Smooth muscle cell (in vitro differentiated cells): ENCODE measurements around the gene SLBP. TPM values are rescaled to one million over a fixed set of nuclear protein-coding genes. Genes with fewer than 3 reads are reported as not detected.
"Not testable (repeated sequence)": the region's sequence is repeated elsewhere in the genome, so short reads cannot be mapped to it uniquely, and the experiment has no call there.

Experiments
- DNase-seq: peaks from one replicate; lab custom pipeline; 2025; ENCODE audit not compliant: unreplicated experiment; lab: John Stamatoyannopoulos, UW
- H2AFZ ChIP-seq: fragments of 200-600 bp; sonication (generic); 2 replicates; pipeline ENCODE4 v1.6.0; 2016; ENCODE audit warnings: antibody characterized with exemption, low read depth, mild to moderate bottlenecking
- H3F3A ChIP-seq: fragments of 200-600 bp; sonication (generic); 2 replicates; pipeline ENCODE4 v1.6.0; 2017; ENCODE audit warnings: antibody characterized with exemption, low read depth
- H3K27ac ChIP-seq: fragments of 200-600 bp; sonication (generic); 2 replicates; pipeline ENCODE4 v1.5.1; 2016; ENCODE audit warnings: low read depth, mild to moderate bottlenecking
- H3K27me3 ChIP-seq: fragments of 200-600 bp; sonication (generic); 2 replicates; pipeline ENCODE4 v1.6.1; 2016; ENCODE audit warnings: low read depth, mild to moderate bottlenecking
- H3K36me3 ChIP-seq: fragments of 200-600 bp; sonication (generic); 2 replicates; pipeline ENCODE4 v1.5.1; 2016; ENCODE audit warnings: low read depth
- H3K4me1 ChIP-seq: fragments of 200-600 bp; sonication (generic); 2 replicates; pipeline ENCODE4 v1.5.1; 2016; ENCODE audit warnings: low read depth
- H3K4me2 ChIP-seq: fragments of 200-600 bp; sonication (generic); 2 replicates; pipeline ENCODE4 v1.6.0; 2016; ENCODE audit warnings: mild to moderate bottlenecking
- H3K4me3 ChIP-seq: fragments of 200-600 bp; sonication (generic); 2 replicates; pipeline ENCODE4 v1.5.1; 2016; ENCODE audit warnings: mild to moderate bottlenecking
- H3K79me2 ChIP-seq: fragments of 200-600 bp; sonication (generic); 2 replicates; pipeline ENCODE4 v1.6.0; 2016; ENCODE audit warnings: low read depth, mild to moderate bottlenecking
- H3K9ac ChIP-seq: fragments of 200-600 bp; sonication (generic); 2 replicates; pipeline ENCODE4 v1.6.0; 2016; ENCODE audit warnings: low read depth
- H3K9me3 ChIP-seq: fragments of 200-600 bp; sonication (generic); replicated peaks from 2 replicates; pipeline ENCODE4 v1.5.1; 2016; ENCODE audit warnings: low read depth
- H4K20me1 ChIP-seq: fragments of 200-600 bp; sonication (generic); 2 replicates; pipeline ENCODE4 v1.6.0; 2016; ENCODE audit warnings: low read depth
- CTCF ChIP-seq: fragments of 200-600 bp; sonication (generic); IDR thresholded peaks from 2 replicates; pipeline ENCODE4 v1.5.1; 2017; ENCODE audit warnings: borderline replicate concordance, mild to moderate bottlenecking, antibody characterized with exemption; ENCODE audit not compliant: insufficient read depth, poor library complexity, severe bottlenecking
- WGBS: methylation state at CpG from one replicate; pipeline ENCODE4 v1.1.7; 2016; ENCODE audit warnings: low lambda C conversion rate; 5-methylcytosine and 5-hydroxymethylcytosine counted together
- polyA plus RNA-seq: library from polyadenylated mRNA; unstranded; fragments of >200 nt; fragmentation: Nextera tagmentation; extraction: Ambion mirVana; gene quantifications from 2 replicates; pipeline ENCODE4 v1.2.1, GENCODE V29; 2016
- total RNA-seq: library from RNA; depleted of rRNA; stranded (reverse); fragments of >200 nt; gene quantifications from 2 replicates; pipeline ENCODE4 v1.2.3, GENCODE V29; 2014

The SLBP gene
- total and polyA plus RNA-seq, 2 experiments from 2014 or later: 55.4 to 63.9 TPM

DNA sequence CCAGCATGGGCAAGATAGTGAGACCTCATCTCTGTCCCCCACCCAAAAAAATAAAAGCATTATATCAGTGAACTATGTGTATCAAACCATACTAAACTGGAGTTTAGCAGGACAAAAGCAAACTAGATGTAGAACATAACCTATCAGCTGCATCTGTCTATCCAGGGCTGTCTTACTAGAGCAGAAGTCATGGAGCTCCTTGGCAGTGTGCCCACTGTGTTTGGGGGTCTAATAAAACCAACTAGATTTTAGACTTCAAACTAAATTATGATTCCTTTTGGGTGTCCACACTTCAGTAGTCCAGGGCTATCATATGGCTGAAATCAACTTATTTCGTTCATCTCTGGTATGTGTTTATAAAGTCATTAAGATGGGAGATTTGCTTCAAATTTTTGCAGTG, 8.3 kb downstream of the SLBP start:
- peaks cover 3% of the 10 kb centered on the region for H3K4me1 ChIP-seq
- peaks cover 4% of the 10 kb centered on the region for H3F3A ChIP-seq
- 71% methylated on average over 1 of the region's 1 CpG for WGBS
- H4K20me1 ChIP-seq: peaks cover 87% of the 10 kb centered on the region
- no peak overlapping the region for H3K4me3 ChIP-seq
- no peak for DNase-seq
- H3K9me3 ChIP-seq: no peaks in the 10 kb centered on the region
- no peaks in the 10 kb centered on the region for H3K27me3 ChIP-seq
- H3K9ac ChIP-seq: no peak overlapping the region
- no peak for TF ChIP-seq CTCF
- no peak overlapping the region for H3K27ac ChIP-seq
- no peak overlapping the region for H2AFZ ChIP-seq
- H3K4me2 ChIP-seq: no peak overlapping the region
- peaks cover 14% of the 10 kb centered on the region for H3K36me3 ChIP-seq
- H3K79me2 ChIP-seq: peaks cover 77% of the 10 kb centered on the region

GRCh38 chr4:1701671-1702070, 10.4 kb downstream of the SLBP start:
- not testable (repeated sequence) for H3K4me1 ChIP-seq, DNase-seq, H3K27ac ChIP-seq, H3K9me3 ChIP-seq, H3K4me3 ChIP-seq, H3K9ac ChIP-seq, H2AFZ ChIP-seq, H3K27me3 ChIP-seq, H3K4me2 ChIP-seq, H3F3A ChIP-seq
- Histone ChIP-seq H3K79me2 (peaks cover 59% of the 10 kb centered on the region), H4K20me1 (peaks cover 71% of the 10 kb centered on the region), H3K36me3 (peaks cover 14% of the 10 kb centered on the region)
- WGBS: 96% methylated on average over 8 of the region's 8 CpGs

DNA sequence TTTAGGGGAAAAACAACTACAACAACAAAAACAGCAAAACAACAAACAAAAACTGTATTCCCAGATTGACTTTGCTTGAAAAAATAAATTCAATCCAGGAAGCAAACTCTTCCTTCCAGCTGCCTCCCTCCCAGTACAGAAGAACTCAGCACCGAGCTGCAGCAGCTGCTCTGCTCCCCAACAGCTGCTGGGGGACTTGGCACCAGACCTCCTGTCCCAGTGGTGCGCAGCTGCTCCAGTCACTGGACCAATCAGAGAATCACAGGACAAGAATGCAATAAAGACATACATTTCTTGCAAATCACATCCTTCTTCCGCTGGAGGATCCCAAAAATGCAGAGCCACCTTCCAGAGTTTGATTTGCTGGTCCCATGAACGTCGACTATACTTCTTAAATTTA, 16.2 kb downstream of the SLBP start:
- Histone ChIP-seq H3K79me2 (peaks cover 12% of the 10 kb centered on the region), H4K20me1 (peaks cover 15% of the 10 kb centered on the region), H3K4me1 (no peaks in the 10 kb centered on the region), H3K36me3 (peaks cover 14% of the 10 kb centered on the region), H3F3A (no peaks in the 10 kb centered on the region), H3K27me3 (no peaks in the 10 kb centered on the region), H3K27ac (no peak overlapping the region), H3K4me2 (no peak overlapping the region), H3K9ac (no peak overlapping the region), H2AFZ (no peak overlapping the region), H3K9me3 (no peaks in the 10 kb centered on the region), H3K4me3 (no peak overlapping the region)
- no peak for DNase-seq
- 96% methylated on average over 5 of the region's 5 CpGs for WGBS
- no peak for TF ChIP-seq CTCF

GRCh38 chr4:1693131-1693896, 18.8 kb downstream of the SLBP start:
- Histone ChIP-seq H3K4me3 (no peak overlapping the region), H3K9ac (no peak overlapping the region), H3K9me3 (no peaks in the 10 kb centered on the region), H4K20me1 (no peaks in the 10 kb centered on the region), H3K27me3 (no peaks in the 10 kb centered on the region), H3K4me1 (no peaks in the 10 kb centered on the region), H2AFZ (no peak overlapping the region), H3K79me2 (no peaks in the 10 kb centered on the region), H3F3A (no peaks in the 10 kb centered on the region), H3K4me2 (no peak overlapping the region), H3K27ac (no peak overlapping the region), H3K36me3 (no peaks in the 10 kb centered on the region)
- 59% methylated on average over 7 of the region's 7 CpGs for WGBS
- TF ChIP-seq CTCF: peak; percentile 86
- DNase-seq: no peak
